NCI-H1092 treated with DMSO at 0.1 percent for 48 hours (cell line): ENCODE measurements around the gene S100A1.
"Not testable (repeated sequence)": the region's sequence is repeated elsewhere in the genome, so short reads cannot be mapped to it uniquely, and the experiment has no call there.

ENCODE experiments used
- DNase-seq: peaks from one replicate; lab custom pipeline; 2025; lab: John Stamatoyannopoulos, UW

Gene S100A1

GRCh38 chr1:153631047-153632022 lies 3.1 kb downstream of the S100A1 start:
- DNase-seq: no peak

GRCh38 chr1:153633161-153633753 lies 5.0 kb downstream of the S100A1 start:
- DNase-seq: no peak

- peak; percentile 97 for DNase-seq
These were observed 5.8 kb downstream of the S100A1 start, which contains the start of gene CHTOP for GRCh38 chr1:153633754-153634665. Gene CHTOP (plus strand): TSS chr1:153634066. CDS start chr1:153636589, 2,523 bp downstream.

- DNase-seq: no peak
These were observed 7.6 kb downstream of the S100A1 start for GRCh38 chr1:153635872-153636271.

GRCh38 chr1:153636312-153636711 lies 8.1 kb downstream of the S100A1 start:
- no peak for DNase-seq

GRCh38 chr1:153638261-153638660 lies 10.0 kb downstream of the S100A1 start:
- DNase-seq: no peak

GRCh38 chr1:153639280-153639679 lies 11.0 kb downstream of the S100A1 start:
- no peak for DNase-seq

GRCh38 chr1:153640213-153640612 lies 12.0 kb downstream of the S100A1 start:
- not testable (repeated sequence) for DNase-seq

GRCh38 chr1:153640861-153641260 lies 12.6 kb downstream of the S100A1 start:
- no peak for DNase-seq

- no peak for DNase-seq
These were observed 13.9 kb downstream of the S100A1 start for GRCh38 chr1:153642161-153642560.

- no peak for DNase-seq
These were observed 14.9 kb downstream of the S100A1 start for GRCh38 chr1:153643100-153643499.

GRCh38 chr1:153643816-153644215 lies 15.6 kb downstream of the S100A1 start:
- DNase-seq: no peak

- DNase-seq: no peak
These were observed 18.6 kb downstream of the S100A1 start for GRCh38 chr1:153646672-153647345.

- DNase-seq: no peak
These were observed 19.1 kb downstream of the S100A1 start for GRCh38 chr1:153647346-153647714.

GRCh38 chr1:153648000-153648643 lies 19.9 kb downstream of the S100A1 start:
- no peak for DNase-seq

- DNase-seq: peak; percentile 75
These were observed 21.1 kb downstream of the S100A1 start for GRCh38 chr1:153649137-153649862.

GRCh38 chr1:153649863-153650235 lies 21.6 kb downstream of the S100A1 start:
- DNase-seq: peak; percentile 95

- no peak for DNase-seq
These were observed 23.5 kb downstream of the S100A1 start for GRCh38 chr1:153651771-153652170.

- no peak for DNase-seq
These were observed 24.7 kb downstream of the S100A1 start for GRCh38 chr1:153652805-153653500.

GRCh38 chr1:153655333-153655732 lies 27.1 kb downstream of the S100A1 start:
- peak; percentile 19 for DNase-seq
